Psoas muscle (tissue), 8 donors: ENCODE results near the gene UCK2. TPM values are rescaled to one million over a fixed set of nuclear protein-coding genes. Genes with fewer than 3 reads are reported as not detected.

ENCODE experiments used
- ATAC-seq, 4 donors: fragments of 200-7000 bp; cut with Tn5 transposase; one replicate each; pipeline ENCODE4 v1.9.1; 2020; ENCODE audit warnings: moderate library complexity in 3 of 4, mild to moderate bottlenecking in 2 of 4
- DNase-seq, 2 donors: peaks; one replicate each; pipeline ENCODE4 v3.0.0-alpha.2; 2020
- H3K27ac ChIP-seq: fragments of 200-600 bp; one replicate; pipeline ENCODE4 v1.8.0; 2022
- H3K27me3 ChIP-seq, 3 donors: fragments of 200-600 bp in 1 of 3; one replicate each; pipeline versions ENCODE4 v1.6.1 to v1.8.0; 2013 to 2022; ENCODE audit warnings: low read length in 2 of 3, mild to moderate bottlenecking in 2 of 3, moderate library complexity in 1 of 3; ENCODE audit not compliant: insufficient read depth in 3 of 3
- H3K36me3 ChIP-seq, 2 donors: fragments of 200-600 bp in 1 of 2; one replicate each; pipeline versions ENCODE4 v1.6.1 to v1.8.0; 2013 to 2022; ENCODE audit warnings: low read depth in 1 of 2, mild to moderate bottlenecking in 1 of 2, moderate library complexity in 1 of 2; ENCODE audit not compliant: insufficient read depth in 1 of 2
- H3K4me1 ChIP-seq: fragments of 200-600 bp; one replicate; pipeline ENCODE4 v1.8.0; 2022
- H3K4me3 ChIP-seq: fragments of 200-600 bp; one replicate; pipeline ENCODE4 v1.8.0; 2022; ENCODE audit warnings: mild to moderate bottlenecking
- H3K9me3 ChIP-seq: fragments of 200-600 bp; one replicate; pipeline ENCODE4 v1.8.0; 2022
- WGBS, 3 donors: extraction: QIAGEN DNeasy Blood & Tissue Kit; methylation state at CpG; one replicate each; pipeline versions ENCODE4 v1.1.6 to v1.1.7; 2013; 5-methylcytosine and 5-hydroxymethylcytosine counted together
- intact Hi-C, 2 donors: fragments of 100-400 bp; cut with DNase I; formaldehyde crosslinking; loops; one replicate each; pipeline versions ENCODE4 v1.11.0 to v1.14.2; 2022
- polyA plus RNA-seq, 3 donors: library from polyadenylated mRNA; stranded (reverse); fragments of 200-250 nt; gene quantifications; one replicate each; pipeline ENCODE4 v1.2.3, GENCODE V29; 2013
- total RNA-seq, 4 donors: library from RNA; stranded (reverse); fragmentation: NEBNext Ultra II Directional in 2 of 4; extraction: Animal tissue kit (Norgen Biotek cat#: 25700) in 2 of 4; gene quantifications; one replicate each; pipeline versions ENCODE4 v1.2.1 to v1.2.4, GENCODE V29; 2021 to 2023
- TF ChIP-seq, protein P1 (sequence below): fragments of 200-600 bp; IDR thresholded peaks from one replicate; pipeline ENCODE4 v1.8.0; 2022; ENCODE audit warnings: antibody characterized with exemption
- donor health status: healthy with polysubstance abuse.
- donor health status: DM: no; HTN: no; CAD: no; lungs with moderate emphysema.
- donor health status: Bipolar disorder and iron deficiency.
- donor health status: healthy.
- donor health status: DM: yes; HTN: yes; CAD: no.
- donor health status: DM: no; HTN: no; CAD: no.
- donor health status: DM: no; HTN: no; CAD: no.
- donor health status: DM: yes; HTN: yes; CAD: no.

UCK2 gene
- total and polyA plus RNA-seq, 7 donors: 14.6 to 273 (median 25.1) TPM

DNA sequence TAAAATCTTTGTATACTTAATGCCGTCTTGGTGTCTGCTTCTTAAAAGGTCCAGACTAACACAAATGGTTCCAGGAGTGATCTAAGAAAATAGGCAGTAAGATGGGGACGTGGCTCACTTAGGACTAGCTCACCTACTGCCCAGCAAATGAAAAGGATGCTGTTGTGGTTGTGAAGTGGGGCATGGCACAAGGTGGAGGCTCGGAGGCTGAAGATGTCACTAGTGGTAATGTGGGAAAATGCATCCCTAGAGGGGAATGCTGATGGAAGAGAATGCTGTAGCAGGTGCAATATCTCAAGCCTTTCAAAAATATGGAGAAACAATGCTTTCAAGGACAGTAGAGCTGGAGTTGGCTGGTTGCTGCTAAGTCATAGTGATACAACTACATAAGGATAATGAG lies 11.3 kb upstream of the UCK2 start:
- H3K4me3 ChIP-seq: no peak overlapping the region
- no peaks in the 10 kb centered on the region for H3K4me1 ChIP-seq
- ATAC-seq (no peak), DNase-seq (no peak)
- TF ChIP-seq, protein P1, sequence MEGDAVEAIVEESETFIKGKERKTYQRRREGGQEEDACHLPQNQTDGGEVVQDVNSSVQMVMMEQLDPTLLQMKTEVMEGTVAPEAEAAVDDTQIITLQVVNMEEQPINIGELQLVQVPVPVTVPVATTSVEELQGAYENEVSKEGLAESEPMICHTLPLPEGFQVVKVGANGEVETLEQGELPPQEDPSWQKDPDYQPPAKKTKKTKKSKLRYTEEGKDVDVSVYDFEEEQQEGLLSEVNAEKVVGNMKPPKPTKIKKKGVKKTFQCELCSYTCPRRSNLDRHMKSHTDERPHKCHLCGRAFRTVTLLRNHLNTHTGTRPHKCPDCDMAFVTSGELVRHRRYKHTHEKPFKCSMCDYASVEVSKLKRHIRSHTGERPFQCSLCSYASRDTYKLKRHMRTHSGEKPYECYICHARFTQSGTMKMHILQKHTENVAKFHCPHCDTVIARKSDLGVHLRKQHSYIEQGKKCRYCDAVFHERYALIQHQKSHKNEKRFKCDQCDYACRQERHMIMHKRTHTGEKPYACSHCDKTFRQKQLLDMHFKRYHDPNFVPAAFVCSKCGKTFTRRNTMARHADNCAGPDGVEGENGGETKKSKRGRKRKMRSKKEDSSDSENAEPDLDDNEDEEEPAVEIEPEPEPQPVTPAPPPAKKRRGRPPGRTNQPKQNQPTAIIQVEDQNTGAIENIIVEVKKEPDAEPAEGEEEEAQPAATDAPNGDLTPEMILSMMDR: no peak
- H3K36me3 ChIP-seq: no peaks in the 10 kb centered on the region
- H3K27ac ChIP-seq: no peak overlapping the region
- H3K27me3 ChIP-seq: no peaks in the 10 kb centered on the region
- intact Hi-C loops: no loop called here
- H3K9me3 ChIP-seq: no peaks in the 10 kb centered on the region
- 51 to 70% (median 56%) methylated on average over 3 of the region's 3 CpGs for WGBS, 3 donors

DNA sequence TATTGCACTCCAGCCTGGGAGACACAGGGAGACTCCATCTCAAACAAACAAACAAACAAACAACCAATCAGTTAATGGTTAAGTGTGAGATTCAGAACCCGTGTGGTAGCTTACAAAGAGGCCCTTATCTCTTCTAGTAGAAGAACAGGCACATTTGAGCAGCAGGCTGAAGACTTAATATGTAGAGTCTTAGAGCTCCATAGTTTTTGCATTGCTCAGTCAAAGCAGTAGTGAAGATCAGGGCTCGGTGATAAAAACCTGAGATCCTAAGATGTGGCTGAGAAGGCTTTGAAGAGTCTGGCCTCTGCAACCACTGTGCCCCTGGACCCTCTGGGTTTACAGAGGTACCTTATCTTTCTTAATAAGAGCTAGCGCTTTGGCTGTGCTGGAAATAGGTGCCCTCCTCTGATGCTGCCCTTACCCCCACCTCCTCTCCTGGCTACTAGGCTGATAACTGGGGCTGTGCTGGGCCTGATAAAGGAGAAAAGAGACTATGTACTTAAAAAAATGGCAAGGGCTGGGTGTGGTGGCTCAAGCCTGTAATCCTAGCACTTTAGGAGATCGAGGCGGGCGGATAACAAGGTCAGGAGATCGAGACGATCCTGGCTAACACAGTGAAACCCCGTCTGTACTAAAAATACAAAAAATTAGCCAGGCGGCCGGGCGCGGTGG lies 10.5 kb upstream of the UCK2 start:
- no peaks in the 10 kb centered on the region for H3K27me3 ChIP-seq
- no peak overlapping the region for H3K4me3 ChIP-seq
- TF ChIP-seq, protein P1: no peak
- DNase-seq: no peak
- no peaks in the 10 kb centered on the region for H3K9me3 ChIP-seq
- WGBS, 3 donors: 86 to 91% (median 86%) methylated on average over 12 to 13 of the region's 13 CpGs
- H3K4me1 ChIP-seq: no peaks in the 10 kb centered on the region
- ATAC-seq: no peak
- intact Hi-C loops: no loop called here
- H3K27ac ChIP-seq: no peak overlapping the region
- H3K36me3 ChIP-seq: no peaks in the 10 kb centered on the region

DNA sequence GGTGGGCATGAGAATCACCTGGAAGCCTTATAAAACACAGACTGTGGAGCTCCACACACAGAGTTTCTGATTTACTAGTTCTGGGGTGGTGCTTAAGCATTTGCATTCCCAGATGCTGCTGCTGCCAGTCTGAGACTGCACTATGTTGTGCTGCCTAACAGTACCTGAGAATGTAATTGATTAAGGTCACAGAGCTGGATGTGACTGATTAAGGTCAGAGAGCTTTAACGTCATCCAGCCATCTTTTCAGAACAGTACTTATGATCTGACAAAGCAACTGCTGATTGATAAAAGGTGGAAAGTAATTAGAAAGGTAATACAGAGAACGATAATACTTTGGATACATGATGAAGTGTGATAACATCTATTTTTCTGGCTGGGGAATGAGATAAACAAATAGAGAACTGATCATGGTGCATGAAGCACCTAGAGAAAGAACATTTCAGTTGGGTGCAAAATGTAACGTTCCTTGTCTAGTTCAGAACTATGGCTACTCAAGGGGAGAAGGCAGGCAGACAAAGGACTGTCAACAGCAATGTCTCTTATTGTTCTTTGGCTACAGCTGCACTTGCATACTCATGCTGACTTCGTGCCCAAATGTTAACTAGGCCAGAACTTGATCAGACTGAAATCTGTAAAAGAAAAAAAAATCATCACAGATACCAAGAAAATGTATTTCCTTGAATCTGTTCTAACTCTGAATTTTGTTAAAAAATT lies 3.7 kb upstream of the UCK2 start:
- 54 to 68% (median 59%) methylated on average over 4 of the region's 4 CpGs for WGBS, 3 donors
- H3K9me3 ChIP-seq: no peaks in the 10 kb centered on the region
- ATAC-seq (no peak), DNase-seq (no peak)
- no peak overlapping the region for H3K4me3 ChIP-seq
- intact Hi-C loops: no loop called here
- no peak overlapping the region for H3K27ac ChIP-seq
- H3K27me3 ChIP-seq: no peaks in the 10 kb centered on the region
- H3K36me3 ChIP-seq: no peaks in the 10 kb centered on the region
- TF ChIP-seq, protein P1: no peak
- H3K4me1 ChIP-seq: peaks cover 4% of the 10 kb centered on the region

DNA sequence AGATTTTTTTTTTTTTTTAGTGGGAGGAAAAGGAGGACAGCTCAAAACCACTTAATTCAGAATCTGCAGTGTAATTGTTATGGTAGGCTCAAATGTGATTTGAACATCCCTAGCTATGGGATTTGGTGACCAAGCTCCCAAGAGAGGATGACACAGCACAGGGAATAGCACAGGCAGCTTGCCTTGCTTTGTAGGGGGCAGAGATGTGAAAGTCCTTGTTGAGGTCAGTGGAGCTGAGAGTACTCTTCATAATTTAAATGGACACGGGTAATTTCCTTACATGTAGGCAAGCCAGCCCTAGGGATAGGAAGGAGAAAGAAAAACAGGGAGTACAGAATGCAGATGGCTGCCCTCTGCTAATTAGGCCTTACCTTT lies 3.2 kb upstream of the UCK2 start:
- Histone ChIP-seq H3K27me3 (no peaks in the 10 kb centered on the region), H3K27ac (no peak overlapping the region), H3K4me1 (peaks cover 4% of the 10 kb centered on the region), H3K9me3 (no peaks in the 10 kb centered on the region), H3K4me3 (no peak overlapping the region), H3K36me3 (no peaks in the 10 kb centered on the region)
- 42 to 64% (median 51%) methylated on average over 1 of the region's 1 CpG for WGBS, 3 donors
- TF ChIP-seq, protein P1: no peak
- ATAC-seq (no peak), DNase-seq (no peak)
- intact Hi-C loops: no loop called here
